SK-N-SH (cell line): ENCODE data around the gene ITM2C. TPM values are rescaled to one million over a fixed set of nuclear protein-coding genes. Genes with fewer than 3 reads are reported as not detected.

Experiments used
- CTCF ChIA-PET: fragments of 300-600, 350-600 bp; formaldehyde crosslinking; extraction: SDS; loops from one replicate; lab custom pipeline; 2021; lab: Yijun Ruan, JAX
- POLR2A ChIA-PET: fragments of 350-600 bp; sonication (Branson Sonifier 250); formaldehyde crosslinking; extraction: SDS; loops from one replicate; lab custom pipeline; 2020; ENCODE audit warnings: antibody characterized with exemption, inconsistent platforms; lab: Yijun Ruan, JAX
- DNase-seq: peaks from one replicate; pipeline ENCODE4 v3.0.0; 2012
- H2AFZ ChIP-seq: fragments of 200-600 bp; sonication (generic); 2 replicates; pipeline ENCODE4 v1.8.1; 2016; ENCODE audit warnings: antibody characterized with exemption, mild to moderate bottlenecking, low read depth
- H3F3A ChIP-seq: fragments of 200-600 bp; sonication (generic); replicated peaks from 2 replicates; pipeline ENCODE3; 2016; ENCODE audit warnings: antibody characterized with exemption, mild to moderate bottlenecking; ENCODE audit not compliant: insufficient read depth
- H3K27ac ChIP-seq, 2 experiments: fragments of 200-500 bp in 1 of 2; fragments of 200-600 bp in 1 of 2; sonication (Bioruptor generic) in 1 of 2; sonication (generic), shearing (Covaris generic) in 1 of 2; 2 replicates each; pipeline versions ENCODE4 v1.5.1 to v1.6.1; 2014 to 2016; ENCODE audit warnings: low read depth in 2 of 2, inconsistent platforms in 1 of 2, low read length in 1 of 2, mild to moderate bottlenecking in 1 of 2, mixed read lengths in 1 of 2
- H3K27me3 ChIP-seq: fragments of 200-600 bp; sonication (generic), shearing (Covaris generic); 2 replicates; pipeline ENCODE4 v1.6.1; 2016; ENCODE audit warnings: mixed run types; ENCODE audit not compliant: insufficient read depth
- H3K36me3 ChIP-seq, 2 experiments: fragments of 200-500 bp in 1 of 2; fragments of 200-600 bp in 1 of 2; sonication (Bioruptor generic) in 1 of 2; sonication (generic) in 1 of 2; replicated peaks in 1 of 2; 2 replicates each; pipeline versions ENCODE3 to v1.5.1; 2014 to 2016; ENCODE audit warnings: low read length in 1 of 2, mild to moderate bottlenecking in 1 of 2; ENCODE audit not compliant: insufficient read depth in 2 of 2, control insufficient read depth in 1 of 2
- H3K4me1 ChIP-seq, 2 experiments: fragments of 200-500 bp in 1 of 2; fragments of 200-600 bp in 1 of 2; sonication (Bioruptor generic) in 1 of 2; sonication (generic), shearing (Covaris generic) in 1 of 2; 2 replicates each; pipeline versions ENCODE4 v1.5.1 to v1.6.1; 2014 to 2016; ENCODE audit warnings: low read depth in 1 of 2, low read length in 1 of 2, mixed run types in 1 of 2; ENCODE audit not compliant: insufficient read depth in 2 of 2, control insufficient read depth in 1 of 2
- H3K4me2 ChIP-seq: fragments of 200-600 bp; sonication (generic), shearing (Covaris generic); 2 replicates; pipeline ENCODE4 v1.6.1; 2017; ENCODE audit warnings: mixed run types
- H3K4me3 ChIP-seq, 2 experiments: fragments of 200-500 bp in 1 of 2; fragments of 200-600 bp in 1 of 2; sonication (Bioruptor generic) in 1 of 2; sonication (generic), shearing (Covaris generic) in 1 of 2; 2 replicates each; pipeline versions ENCODE4 v1.5.1 to v1.8.1; 2014 to 2016; ENCODE audit warnings: low read depth in 2 of 2, inconsistent platforms in 1 of 2, low read length in 1 of 2, mild to moderate bottlenecking in 1 of 2, mixed read lengths in 1 of 2, moderate library complexity in 1 of 2
- H3K79me2 ChIP-seq: fragments of 200-600 bp; sonication (generic); 2 replicates; pipeline ENCODE4 v1.8.1; 2017; ENCODE audit warnings: mild to moderate bottlenecking; ENCODE audit not compliant: insufficient read depth
- H3K9ac ChIP-seq: fragments of 200-600 bp; sonication (generic); 2 replicates; pipeline ENCODE4 v1.6.1; 2017; ENCODE audit warnings: mixed run types
- H3K9me2 ChIP-seq: fragments of 200-600 bp; sonication (generic); 2 replicates; pipeline ENCODE4 v1.6.1; 2017; ENCODE audit warnings: mixed run types
- H3K9me3 ChIP-seq: fragments of 200-600 bp; sonication (generic); 2 replicates; pipeline ENCODE4 v1.6.1; 2017; ENCODE audit warnings: mixed run types, mild to moderate bottlenecking, moderate library complexity
- H4K20me1 ChIP-seq: fragments of 200-600 bp; sonication (generic); 2 replicates; pipeline ENCODE4 v1.6.1; 2017; ENCODE audit warnings: mild to moderate bottlenecking, mixed run types; ENCODE audit not compliant: insufficient read depth
- CHD2 ChIP-seq: fragments of 150-350 bp; IDR thresholded peaks from 2 replicates; pipeline ENCODE4 v1.6.1; 2018; ENCODE audit warnings: low read length; ENCODE audit not compliant: partially characterized antibody
- EP300 ChIP-seq, 2 experiments: IDR thresholded peaks; 2 replicates each; pipeline versions ENCODE4 v1.4.0 to v1.6.1; 2012; ENCODE audit warnings: borderline replicate concordance in 1 of 2, low read depth in 1 of 2, low read length in 1 of 2
- EZH2phosphoT487 ChIP-seq: fragments of 200-600 bp; sonication (generic); IDR thresholded peaks from 2 replicates; pipeline ENCODE4 v1.6.1; 2017; ENCODE audit warnings: low read depth, mixed run types, mild to moderate bottlenecking, antibody characterized with exemption, moderate library complexity, borderline replicate concordance
- GATA2 ChIP-seq: sonication (generic); formaldehyde crosslinking; IDR thresholded peaks from 2 replicates; pipeline ENCODE4 v1.5.0; 2020; ENCODE audit warnings: mild to moderate bottlenecking, missing genetic modification reagents
- IRF3 ChIP-seq: fragments of 150-350 bp; IDR thresholded peaks from 2 replicates; pipeline ENCODE4 v1.6.1; 2016; ENCODE audit warnings: mild to moderate bottlenecking, low read depth, low read length
- MAX ChIP-seq: IDR thresholded peaks from 2 replicates; pipeline ENCODE4 v1.4.0; 2012; ENCODE audit warnings: low read depth
- MEF2A ChIP-seq: IDR thresholded peaks from 2 replicates; pipeline ENCODE4 v1.4.0; 2012; ENCODE audit warnings: low read depth, borderline replicate concordance
- NFIC ChIP-seq: IDR thresholded peaks from 2 replicates; pipeline ENCODE4 v1.4.0; 2012; ENCODE audit warnings: borderline replicate concordance
- NRF1 ChIP-seq: IDR thresholded peaks from 2 replicates; pipeline ENCODE4 v1.6.1; 2012; ENCODE audit warnings: low read depth, mild to moderate bottlenecking, low read length
- PBX3 ChIP-seq: IDR thresholded peaks from 2 replicates; pipeline ENCODE4; 2012
- POLR2AphosphoS5 ChIP-seq: IDR thresholded peaks from 2 replicates; pipeline ENCODE4 v1.6.1; 2012; ENCODE audit warnings: low read depth, low read length
- RCOR1 ChIP-seq: fragments of 150-350 bp; IDR thresholded peaks from 2 replicates; pipeline ENCODE4 v1.6.1; 2017; ENCODE audit warnings: antibody characterized with exemption, low read length
- RFX5 ChIP-seq: IDR thresholded peaks from 2 replicates; pipeline ENCODE4 v1.6.1; 2012; ENCODE audit warnings: mild to moderate bottlenecking, improper control_type of control experiment, low read length
- SIN3A ChIP-seq: IDR thresholded peaks from 2 replicates; pipeline ENCODE4 v1.6.1; 2012; ENCODE audit warnings: low read depth, mild to moderate bottlenecking, low read length, moderate library complexity, borderline replicate concordance
- SMC3 ChIP-seq: IDR thresholded peaks from 2 replicates; pipeline ENCODE4 v1.6.1; 2012; ENCODE audit warnings: low read depth, low read length, improper control_type of control experiment
- TCF12 ChIP-seq: IDR thresholded peaks from 2 replicates; pipeline ENCODE4 v1.4.0; 2012
- YY1 ChIP-seq: IDR thresholded peaks from 2 replicates; pipeline ENCODE4 v1.4.0; 2012; ENCODE audit warnings: low read depth, mild to moderate bottlenecking
- WGBS: methylation state at CpG from one replicate; pipeline ENCODE4 v1.1.6; 2017; ENCODE audit warnings: low lambda C conversion rate; 5-methylcytosine and 5-hydroxymethylcytosine counted together
- polyA plus RNA-seq, 3 experiments: library from polyadenylated mRNA; depleted of rRNA; stranded (reverse); fragments of >200 nt; gene quantifications; 2 replicates each; pipeline ENCODE4 v1.2.3, GENCODE V29; 2012
- TF ChIP-seq, protein P1 (sequence below): fragments of 150-350 bp; IDR thresholded peaks from 2 replicates; pipeline ENCODE4 v1.6.1; 2017; ENCODE audit warnings: antibody characterized with exemption, low read length, low read depth, borderline replicate concordance

The ITM2C gene
- polyA plus RNA-seq, 1 of the 3 experiments (the other 2 are of a cell fraction), result 288 TPM

GRCh38 chr2:230914886-230915285 lies 50.1 kb downstream of the ITM2C start:
- H3K9me3 ChIP-seq, result no peaks in the 10 kb centered on the region
- H3K9ac ChIP-seq, result no peak overlapping the region
- peaks cover 12% of the 10 kb centered on the region; the same call in 1 of the 2 replicates for H3K27me3 ChIP-seq
- TF ChIP-seq CHD2, result no peak
- TF ChIP-seq NFIC, result no peak
- TF ChIP-seq PBX3, result no peak
- TF ChIP-seq, protein P1, sequence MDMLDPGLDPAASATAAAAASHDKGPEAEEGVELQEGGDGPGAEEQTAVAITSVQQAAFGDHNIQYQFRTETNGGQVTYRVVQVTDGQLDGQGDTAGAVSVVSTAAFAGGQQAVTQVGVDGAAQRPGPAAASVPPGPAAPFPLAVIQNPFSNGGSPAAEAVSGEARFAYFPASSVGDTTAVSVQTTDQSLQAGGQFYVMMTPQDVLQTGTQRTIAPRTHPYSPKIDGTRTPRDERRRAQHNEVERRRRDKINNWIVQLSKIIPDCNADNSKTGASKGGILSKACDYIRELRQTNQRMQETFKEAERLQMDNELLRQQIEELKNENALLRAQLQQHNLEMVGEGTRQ, result no peak
- no peak for TF ChIP-seq MAX
- TF ChIP-seq TCF12, result no peak
- no peak for TF ChIP-seq SMC3
- no peak for TF ChIP-seq IRF3
- no peak for TF ChIP-seq RFX5
- no peak for TF ChIP-seq MEF2A
- no peak for TF ChIP-seq POLR2AphosphoS5
- TF ChIP-seq EZH2phosphoT487, result no peak
- no peak for TF ChIP-seq NRF1
- TF ChIP-seq SIN3A, result no peak
- TF ChIP-seq YY1, result no peak
- TF ChIP-seq GATA2, result no peak
- TF ChIP-seq EP300 (IDR thresholded peaks at IDR 0.05; ENCODE audit: borderline replicate concordance in 1 of 2, low read depth in 1 of 2, low read length in 1 of 2), result no peak
- TF ChIP-seq RCOR1, result no peak
- TF ChIP-seq, all 33 proteins: peak for 0
- H3K4me1 ChIP-seq, result no peaks in the 10 kb centered on the region
- H3K36me3 ChIP-seq, result no peaks in the 10 kb centered on the region
- H2AFZ ChIP-seq, result no peak overlapping the region
- H3K4me3 ChIP-seq, result no peak overlapping the region
- WGBS, result 0% methylated on average over 2 of the region's 3 CpGs
- CTCF ChIA-PET, result interaction anchor here (1.0 to 4.1 kb wide), 7 partner anchors 18 to 72 kb away, joined by 3 to 58 read pairs (median 7); partner anchors contain the start of gene ITM2C
- DNase-seq, result no peak
- no peaks in the 10 kb centered on the region for H3F3A ChIP-seq
- H3K9me2 ChIP-seq, result no peaks in the 10 kb centered on the region
- H4K20me1 ChIP-seq, result no peaks in the 10 kb centered on the region
- no peaks in the 10 kb centered on the region for H3K79me2 ChIP-seq
- H3K4me2 ChIP-seq, result no peak overlapping the region
- POLR2A ChIA-PET, result no interaction called here
- H3K27ac ChIP-seq, result no peak overlapping the region
